Effector memory CD4-positive, alpha-beta T cell (primary cell): ENCODE measurements around the gene POLR3H.

Experiments
- DNase-seq, 3 donors: peaks; one replicate each; pipeline ENCODE4 v3.0.0-alpha.2; 2020
- H3K27ac ChIP-seq: 2 replicates; pipeline ENCODE4 v1.7.0; 2013; ENCODE audit warnings: mild to moderate bottlenecking, low read length, moderate library complexity; ENCODE audit not compliant: insufficient read depth, poor library complexity, severe bottlenecking
- H3K27me3 ChIP-seq: replicated peaks from 2 replicates; pipeline ENCODE4 v1.7.0; 2013; ENCODE audit warnings: mild to moderate bottlenecking, low read length; ENCODE audit not compliant: insufficient read depth, control insufficient read depth, poor library complexity, severe bottlenecking
- H3K36me3 ChIP-seq: 2 replicates; pipeline ENCODE4 v1.7.0; 2013; ENCODE audit warnings: mild to moderate bottlenecking, low read length, moderate library complexity; ENCODE audit not compliant: control insufficient read depth, insufficient read depth
- H3K4me1 ChIP-seq: 2 replicates; pipeline ENCODE4 v1.7.0; 2013; ENCODE audit warnings: low read length, mild to moderate bottlenecking; ENCODE audit not compliant: control insufficient read depth, insufficient read depth, poor library complexity, severe bottlenecking
- H3K4me3 ChIP-seq: 2 replicates; pipeline ENCODE4 v1.7.0; 2013; ENCODE audit warnings: low read length, low read depth, mild to moderate bottlenecking; ENCODE audit not compliant: insufficient read depth, poor library complexity, severe bottlenecking
- H3K9me3 ChIP-seq: 2 replicates; pipeline ENCODE4 v1.7.0; 2013; ENCODE audit warnings: mild to moderate bottlenecking, low read length, moderate library complexity; ENCODE audit not compliant: control insufficient read depth

The POLR3H gene

DNA sequence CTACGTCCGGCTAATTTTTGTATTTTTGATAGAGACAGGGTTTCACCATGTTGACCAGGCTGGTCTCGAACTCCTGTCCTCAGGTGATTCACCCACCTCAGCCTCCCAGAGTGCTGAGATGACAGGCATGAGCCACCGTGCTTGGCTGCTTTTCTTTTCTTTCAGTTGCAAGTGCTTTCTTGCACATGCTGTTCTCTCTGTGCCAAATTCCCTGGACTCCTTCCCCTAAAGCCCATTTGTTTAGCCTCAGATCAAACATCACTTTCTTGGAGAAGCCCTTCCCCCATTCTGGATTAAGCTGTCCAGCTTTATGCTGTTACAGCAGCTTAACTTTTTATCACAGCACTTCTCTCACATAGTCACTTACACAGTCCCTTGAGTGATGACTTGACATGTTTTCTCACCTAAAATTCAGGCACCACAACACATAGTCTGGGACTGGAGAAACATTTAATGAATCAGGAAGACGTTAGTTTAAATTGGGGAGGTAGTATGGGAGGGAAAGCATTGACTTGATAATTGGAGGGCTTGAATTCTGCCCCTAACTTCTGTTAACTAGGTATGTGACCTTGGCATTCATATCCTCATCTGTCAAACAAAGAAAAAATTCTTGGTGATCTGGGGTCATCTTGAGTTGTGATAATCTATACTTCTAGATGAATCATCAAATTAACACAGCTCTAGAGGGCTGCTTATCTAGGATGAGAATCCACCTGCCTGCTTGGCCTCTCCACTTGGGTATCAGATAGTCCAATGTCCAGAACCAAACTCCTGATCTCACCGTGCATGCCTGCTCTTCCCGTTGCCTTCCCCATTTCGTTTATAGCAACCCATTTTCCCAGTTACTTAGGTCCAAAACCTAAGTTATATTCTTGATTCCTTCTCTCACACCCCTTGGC lies 57.0 kb downstream of the POLR3H start:
- no peaks in the 10 kb centered on the region for H3K36me3 ChIP-seq
- H3K4me3 ChIP-seq = no peak overlapping the region
- no peaks in the 10 kb centered on the region for H3K4me1 ChIP-seq
- no peaks in the 10 kb centered on the region for H3K27me3 ChIP-seq
- no peak for DNase-seq
- H3K27ac ChIP-seq = no peak overlapping the region
- H3K9me3 ChIP-seq = no peaks in the 10 kb centered on the region

DNA sequence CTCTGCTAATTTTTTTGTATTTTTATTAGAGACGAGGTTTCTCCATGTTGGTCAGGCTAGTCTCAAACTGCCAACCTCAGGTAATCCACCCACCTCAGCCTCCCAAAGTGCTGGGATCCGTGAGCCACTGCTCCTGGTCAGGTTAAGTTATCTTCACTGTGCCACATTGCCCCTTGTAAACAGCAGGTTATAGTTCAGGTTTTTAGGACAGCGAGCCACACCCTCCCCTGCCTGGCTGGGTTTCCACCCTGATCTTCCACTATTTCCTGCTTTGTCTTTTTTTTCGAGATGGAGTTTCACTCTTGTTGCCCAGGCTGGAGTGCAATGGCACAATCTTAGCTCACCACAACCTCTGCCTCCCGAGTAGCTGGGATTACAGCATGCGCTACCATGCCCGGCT lies 59.2 kb downstream of the POLR3H start:
- Histone ChIP-seq H3K27ac (no peak overlapping the region), H3K9me3 (no peaks in the 10 kb centered on the region), H3K36me3 (no peaks in the 10 kb centered on the region), H3K27me3 (no peaks in the 10 kb centered on the region), H3K4me1 (no peaks in the 10 kb centered on the region), H3K4me3 (no peak overlapping the region)
- DNase-seq = no peak

DNA sequence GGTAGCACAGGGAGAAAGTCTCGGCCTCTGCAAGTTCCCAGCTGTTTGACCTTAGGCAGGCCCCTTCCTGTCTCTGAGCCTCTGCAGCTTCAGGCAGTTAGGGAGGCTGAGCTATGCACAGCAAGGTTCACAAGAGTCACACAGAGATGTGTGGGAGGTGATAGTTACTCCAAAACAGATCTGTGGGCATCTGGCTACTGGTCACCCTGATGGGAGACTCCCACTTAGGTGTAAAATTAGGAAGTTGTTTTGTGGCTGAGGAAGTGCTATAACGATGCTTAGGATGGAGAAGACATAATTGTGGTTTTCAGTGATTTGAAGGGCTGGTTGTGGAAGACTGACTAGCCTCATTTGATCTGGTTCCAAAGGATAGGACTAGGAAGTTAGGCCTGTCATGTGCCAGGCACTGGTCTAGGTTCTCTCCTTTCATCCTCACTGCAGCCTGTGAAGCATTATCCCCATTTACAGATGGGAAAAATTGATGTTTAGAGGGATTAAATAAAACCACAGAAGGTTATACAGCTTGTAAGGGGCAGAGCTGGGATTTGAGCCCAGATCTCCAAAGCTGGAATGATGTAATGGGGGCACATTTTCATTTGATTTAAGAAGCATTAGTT lies 61.8 kb downstream of the POLR3H start:
- Histone ChIP-seq H3K27ac (no peak overlapping the region), H3K4me3 (no peak overlapping the region), H3K36me3 (peaks cover 8% of the 10 kb centered on the region), H3K27me3 (no peaks in the 10 kb centered on the region), H3K9me3 (no peaks in the 10 kb centered on the region), H3K4me1 (no peaks in the 10 kb centered on the region)
- no peak for DNase-seq

DNA sequence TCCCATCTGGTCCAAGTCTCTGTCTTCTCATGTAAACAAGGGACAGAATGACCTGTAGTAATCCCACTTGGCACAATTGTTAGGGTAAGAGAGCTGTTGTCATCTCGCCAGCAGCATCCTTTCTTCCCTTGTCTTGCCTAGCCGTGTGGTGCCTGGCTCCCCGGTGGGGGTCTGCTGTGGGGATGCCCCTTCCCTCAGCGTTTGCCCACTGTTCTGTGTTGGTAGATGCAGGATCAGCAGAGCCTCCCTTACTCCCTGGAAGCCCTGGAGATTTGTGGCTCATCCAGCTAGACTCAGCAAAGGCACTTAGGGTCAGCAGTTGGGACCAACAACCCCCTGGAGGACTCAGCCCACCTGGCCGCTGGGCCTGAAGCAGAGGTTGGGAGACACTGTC lies 62.3 kb downstream of the POLR3H start:
- no peak overlapping the region for H3K4me3 ChIP-seq
- no peak overlapping the region for H3K27ac ChIP-seq
- H3K27me3 ChIP-seq = no peaks in the 10 kb centered on the region
- H3K4me1 ChIP-seq = no peaks in the 10 kb centered on the region
- H3K36me3 ChIP-seq = peaks cover 8% of the 10 kb centered on the region
- no peak for DNase-seq
- H3K9me3 ChIP-seq = no peaks in the 10 kb centered on the region

DNA sequence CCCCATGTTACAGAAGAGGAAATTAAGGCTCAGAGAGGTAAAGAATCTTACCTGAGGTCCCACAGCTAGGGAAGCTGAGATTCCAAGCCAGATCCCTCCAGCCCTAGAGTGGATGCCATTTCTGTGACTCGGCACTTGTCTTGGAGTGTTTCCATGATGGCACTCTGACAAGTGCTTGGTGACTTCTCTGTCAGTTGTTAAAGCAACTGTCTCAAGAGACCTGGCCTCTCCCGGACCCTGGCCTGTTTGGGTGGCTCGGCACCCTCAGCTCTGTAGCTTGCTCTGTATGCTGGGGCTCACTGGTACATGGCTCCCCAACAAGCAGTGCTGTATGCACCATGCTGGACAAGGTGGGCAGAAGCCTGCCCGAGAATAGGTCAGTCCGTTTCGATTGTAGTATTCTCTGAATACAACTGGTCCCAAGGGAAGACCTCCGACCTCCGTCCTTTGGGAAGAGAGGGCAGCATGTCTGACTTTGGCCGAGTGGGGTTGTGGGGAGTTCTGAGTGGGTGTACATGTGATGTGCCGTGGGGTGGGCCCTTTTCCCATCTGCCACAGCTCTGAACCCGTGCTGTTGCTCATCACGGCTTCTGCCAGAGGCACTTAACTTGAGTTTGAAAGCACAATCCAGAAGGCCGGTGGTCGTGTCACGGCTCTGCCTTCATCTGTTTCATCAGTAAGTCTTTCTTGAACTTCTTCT lies 63.0 kb downstream of the POLR3H start:
- Histone ChIP-seq H3K9me3 (no peaks in the 10 kb centered on the region), H3K27ac (no peak overlapping the region), H3K36me3 (peaks cover 8% of the 10 kb centered on the region), H3K4me1 (no peaks in the 10 kb centered on the region), H3K27me3 (no peaks in the 10 kb centered on the region), H3K4me3 (no peak overlapping the region)
- DNase-seq = no peak

DNA sequence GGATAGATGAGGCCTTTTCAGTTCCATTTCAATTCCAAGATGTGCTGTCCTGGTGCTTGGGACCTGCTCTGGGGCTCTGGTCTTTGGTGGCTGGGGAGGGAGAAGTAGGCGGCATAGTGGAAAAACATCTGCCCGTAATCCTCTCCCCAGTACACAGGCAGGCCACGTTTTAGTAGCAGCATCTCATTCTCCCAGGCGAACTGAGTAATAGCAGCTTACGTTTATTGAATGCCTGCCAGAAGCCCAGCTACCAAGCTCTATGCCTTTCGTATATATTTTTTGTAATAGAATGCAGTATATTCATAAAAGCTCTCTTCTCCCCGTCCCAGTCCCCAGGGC lies 63.9 kb downstream of the POLR3H start:
- Histone ChIP-seq H3K4me1 (no peaks in the 10 kb centered on the region), H3K4me3 (no peak overlapping the region), H3K9me3 (no peaks in the 10 kb centered on the region), H3K27me3 (no peaks in the 10 kb centered on the region), H3K27ac (no peak overlapping the region), H3K36me3 (peaks cover 8% of the 10 kb centered on the region)
- DNase-seq = no peak

DNA sequence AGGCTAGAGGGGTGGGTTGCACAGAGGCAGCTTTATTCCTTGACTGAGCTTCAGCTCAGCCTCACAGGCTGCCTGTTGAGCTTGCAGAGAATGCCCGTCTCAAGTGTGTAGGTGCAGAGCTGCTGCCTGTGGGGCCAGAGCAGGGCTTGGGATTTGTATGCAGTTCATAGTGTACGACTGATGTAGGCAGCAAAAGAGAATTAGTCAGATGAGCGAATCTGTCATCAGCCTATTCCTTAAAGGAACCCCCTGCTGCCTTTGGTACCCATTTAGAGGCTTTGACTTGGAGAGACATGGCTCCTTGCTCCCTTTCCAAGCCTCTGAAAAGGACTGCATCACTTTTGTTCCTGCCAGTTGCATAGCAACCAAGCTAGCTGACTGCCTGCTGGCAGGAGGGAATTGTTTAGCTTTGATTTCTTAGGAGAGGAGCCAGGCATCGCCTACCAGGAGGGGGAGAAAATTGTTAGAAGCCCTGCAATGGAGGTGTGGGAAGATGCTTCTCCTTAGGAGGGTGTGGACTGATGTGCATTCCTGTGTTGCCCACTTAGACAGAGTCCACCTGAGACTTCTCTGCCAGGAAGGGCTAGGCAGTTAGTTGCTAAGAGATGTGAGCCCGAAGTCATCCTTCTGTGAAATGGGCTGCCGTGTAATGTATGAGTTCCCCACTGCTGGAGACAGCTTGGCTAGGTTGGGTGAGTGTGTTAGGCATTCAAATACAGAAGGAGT lies 64.4 kb downstream of the POLR3H start:
- Histone ChIP-seq H3K27ac (no peak overlapping the region), H3K27me3 (no peaks in the 10 kb centered on the region), H3K4me1 (no peaks in the 10 kb centered on the region), H3K4me3 (no peak overlapping the region), H3K36me3 (peaks cover 8% of the 10 kb centered on the region), H3K9me3 (no peaks in the 10 kb centered on the region)
- DNase-seq = no peak

DNA sequence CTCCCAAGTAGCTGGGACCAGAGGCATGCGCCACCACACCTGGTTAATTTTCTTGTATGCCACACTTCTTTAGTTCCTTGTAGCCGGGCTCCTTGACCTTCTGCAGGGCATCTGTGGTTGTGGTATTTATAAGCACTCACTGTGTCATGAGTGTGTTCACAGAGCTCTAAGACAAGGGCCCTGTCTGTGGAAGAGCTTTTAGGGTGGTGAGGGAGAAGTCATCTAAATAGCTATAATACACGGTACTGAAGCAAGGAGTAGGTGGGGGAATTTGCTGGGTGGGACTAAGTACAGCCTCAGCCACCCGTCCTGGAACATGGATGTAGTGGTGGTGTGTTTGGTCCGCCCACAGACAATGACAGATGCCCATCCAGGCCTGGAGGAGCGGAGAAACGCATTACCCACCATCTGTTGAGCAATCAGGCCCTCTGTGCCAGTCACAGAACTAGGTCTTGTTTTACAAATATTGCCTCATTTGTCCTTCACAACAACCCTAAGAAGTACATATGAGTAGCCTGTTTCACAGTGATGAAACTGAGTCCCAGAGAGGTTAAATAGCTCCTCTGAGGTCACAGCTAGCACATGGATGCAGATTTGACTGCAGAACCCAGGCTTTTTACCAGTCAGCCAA lies 65.3 kb downstream of the POLR3H start:
- Histone ChIP-seq H3K9me3 (no peaks in the 10 kb centered on the region), H3K27me3 (no peaks in the 10 kb centered on the region), H3K27ac (no peak overlapping the region), H3K4me1 (no peaks in the 10 kb centered on the region), H3K4me3 (no peak overlapping the region), H3K36me3 (peaks cover 8% of the 10 kb centered on the region)
- DNase-seq = no peak

DNA sequence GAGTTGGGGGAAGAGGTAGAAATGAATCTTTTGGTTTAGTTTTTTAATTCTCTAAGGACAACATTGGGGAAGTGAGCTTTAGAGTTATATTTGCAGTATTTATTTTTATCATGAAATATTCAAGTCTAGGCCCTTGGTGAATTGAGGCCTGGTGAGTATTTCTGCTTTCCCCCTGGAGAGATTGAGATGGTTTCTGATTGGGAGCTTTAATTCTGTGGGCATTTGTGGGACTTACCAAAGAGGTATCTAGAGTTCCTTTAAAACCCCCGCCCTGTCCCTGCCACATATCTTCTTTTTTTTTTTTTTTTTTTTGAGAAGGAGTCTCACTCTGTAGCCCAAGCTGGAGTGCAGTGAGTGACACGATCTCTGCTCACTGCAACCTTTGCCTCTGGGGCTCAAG lies 65.8 kb downstream of the POLR3H start:
- Histone ChIP-seq H3K4me1 (no peaks in the 10 kb centered on the region), H3K27me3 (no peaks in the 10 kb centered on the region), H3K4me3 (no peak overlapping the region), H3K36me3 (peaks cover 8% of the 10 kb centered on the region), H3K27ac (no peak overlapping the region), H3K9me3 (no peaks in the 10 kb centered on the region)
- no peak for DNase-seq
